Glutamatergic neuron (in vitro differentiated cells): ENCODE data around the gene PWP1. TPM values are rescaled to one million over a fixed set of nuclear protein-coding genes. Genes with fewer than 3 reads are reported as not detected.

ENCODE experiments used
- DNase-seq: peaks from one replicate; pipeline ENCODE4 v3.0.0; 2022
- H3K27ac Mint-ChIP-seq: one replicate; pipeline ENCODE4 v1.8.0; 2020; ENCODE audit warnings: mild to moderate bottlenecking, mixed read lengths, inconsistent platforms; ENCODE audit not compliant: unreplicated experiment
- H3K27me3 Mint-ChIP-seq: one replicate; pipeline ENCODE4 v1.8.0; 2020; ENCODE audit warnings: mild to moderate bottlenecking, moderate library complexity, mixed read lengths, inconsistent platforms; ENCODE audit not compliant: unreplicated experiment
- H3K36me3 Mint-ChIP-seq: one replicate; pipeline ENCODE4 v1.8.0; 2020; ENCODE audit warnings: mild to moderate bottlenecking, mixed read lengths, inconsistent platforms; ENCODE audit not compliant: unreplicated experiment
- H3K4me1 Mint-ChIP-seq: one replicate; pipeline ENCODE4 v1.8.0; 2020; ENCODE audit warnings: mild to moderate bottlenecking, low read depth, mixed read lengths, inconsistent platforms; ENCODE audit not compliant: unreplicated experiment
- H3K4me3 Mint-ChIP-seq: one replicate; pipeline ENCODE4 v1.8.0; 2020; ENCODE audit warnings: mild to moderate bottlenecking, mixed read lengths, inconsistent platforms; ENCODE audit not compliant: unreplicated experiment
- H3K9me3 Mint-ChIP-seq: one replicate; pipeline ENCODE4 v1.8.0; 2020; ENCODE audit warnings: mild to moderate bottlenecking, moderate library complexity, mixed read lengths, inconsistent platforms; ENCODE audit not compliant: unreplicated experiment
- total RNA-seq: library from RNA; stranded (reverse); fragmentation: NEBNext Ultra II Directional; extraction: Animal tissue kit (Norgen Biotek cat#: 25700); gene quantifications from one replicate; pipeline ENCODE4 v1.2.1, GENCODE V29; 2021; ENCODE audit not compliant: unreplicated experiment
- TF ChIP-seq, protein P1 (sequence below): fragments of 200-600 bp; sonication (generic); IDR thresholded peaks from one replicate; pipeline ENCODE4 v1.5.0; 2021; ENCODE audit not compliant: partially characterized antibody, unreplicated experiment

The PWP1 gene
- total RNA-seq, 1 donor from 2014 or later: 42.2 TPM

DNA sequence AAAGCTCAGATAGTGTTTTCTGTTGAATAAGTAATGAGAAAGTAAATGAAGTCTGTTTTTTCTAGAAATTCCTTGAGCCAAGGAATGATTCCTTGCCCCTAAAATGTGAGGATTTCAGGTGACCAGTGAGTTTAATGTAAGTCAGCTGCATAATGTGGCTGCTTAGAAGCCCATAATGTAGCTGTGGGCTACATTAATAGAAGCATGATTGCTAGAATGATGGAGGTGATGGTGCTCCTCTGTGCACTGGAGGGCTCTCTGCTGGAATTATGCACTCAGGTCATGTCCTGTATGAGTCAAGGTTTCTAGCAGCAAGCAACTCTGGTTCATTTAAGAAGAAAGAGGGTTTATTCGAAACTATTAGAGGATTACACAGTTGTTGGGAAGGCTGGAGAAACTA, 19.6 kb upstream of the PWP1 start:
- H3K9me3 Mint-ChIP-seq: no peaks in the 10 kb centered on the region
- TF ChIP-seq, protein P1, sequence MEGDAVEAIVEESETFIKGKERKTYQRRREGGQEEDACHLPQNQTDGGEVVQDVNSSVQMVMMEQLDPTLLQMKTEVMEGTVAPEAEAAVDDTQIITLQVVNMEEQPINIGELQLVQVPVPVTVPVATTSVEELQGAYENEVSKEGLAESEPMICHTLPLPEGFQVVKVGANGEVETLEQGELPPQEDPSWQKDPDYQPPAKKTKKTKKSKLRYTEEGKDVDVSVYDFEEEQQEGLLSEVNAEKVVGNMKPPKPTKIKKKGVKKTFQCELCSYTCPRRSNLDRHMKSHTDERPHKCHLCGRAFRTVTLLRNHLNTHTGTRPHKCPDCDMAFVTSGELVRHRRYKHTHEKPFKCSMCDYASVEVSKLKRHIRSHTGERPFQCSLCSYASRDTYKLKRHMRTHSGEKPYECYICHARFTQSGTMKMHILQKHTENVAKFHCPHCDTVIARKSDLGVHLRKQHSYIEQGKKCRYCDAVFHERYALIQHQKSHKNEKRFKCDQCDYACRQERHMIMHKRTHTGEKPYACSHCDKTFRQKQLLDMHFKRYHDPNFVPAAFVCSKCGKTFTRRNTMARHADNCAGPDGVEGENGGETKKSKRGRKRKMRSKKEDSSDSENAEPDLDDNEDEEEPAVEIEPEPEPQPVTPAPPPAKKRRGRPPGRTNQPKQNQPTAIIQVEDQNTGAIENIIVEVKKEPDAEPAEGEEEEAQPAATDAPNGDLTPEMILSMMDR: no peak
- H3K27ac Mint-ChIP-seq: no peak overlapping the region
- no peaks in the 10 kb centered on the region for H3K36me3 Mint-ChIP-seq
- peaks cover 2% of the 10 kb centered on the region for H3K4me1 Mint-ChIP-seq
- no peak for DNase-seq
- peaks cover 5% of the 10 kb centered on the region for H3K27me3 Mint-ChIP-seq
- no peak overlapping the region for H3K4me3 Mint-ChIP-seq

- no peak overlapping the region for H3K4me3 Mint-ChIP-seq
- H3K27me3 Mint-ChIP-seq: no peaks in the 10 kb centered on the region
Observed at GRCh38 chr12:107667464-107667863, 18.1 kb upstream of the PWP1 start.

DNA sequence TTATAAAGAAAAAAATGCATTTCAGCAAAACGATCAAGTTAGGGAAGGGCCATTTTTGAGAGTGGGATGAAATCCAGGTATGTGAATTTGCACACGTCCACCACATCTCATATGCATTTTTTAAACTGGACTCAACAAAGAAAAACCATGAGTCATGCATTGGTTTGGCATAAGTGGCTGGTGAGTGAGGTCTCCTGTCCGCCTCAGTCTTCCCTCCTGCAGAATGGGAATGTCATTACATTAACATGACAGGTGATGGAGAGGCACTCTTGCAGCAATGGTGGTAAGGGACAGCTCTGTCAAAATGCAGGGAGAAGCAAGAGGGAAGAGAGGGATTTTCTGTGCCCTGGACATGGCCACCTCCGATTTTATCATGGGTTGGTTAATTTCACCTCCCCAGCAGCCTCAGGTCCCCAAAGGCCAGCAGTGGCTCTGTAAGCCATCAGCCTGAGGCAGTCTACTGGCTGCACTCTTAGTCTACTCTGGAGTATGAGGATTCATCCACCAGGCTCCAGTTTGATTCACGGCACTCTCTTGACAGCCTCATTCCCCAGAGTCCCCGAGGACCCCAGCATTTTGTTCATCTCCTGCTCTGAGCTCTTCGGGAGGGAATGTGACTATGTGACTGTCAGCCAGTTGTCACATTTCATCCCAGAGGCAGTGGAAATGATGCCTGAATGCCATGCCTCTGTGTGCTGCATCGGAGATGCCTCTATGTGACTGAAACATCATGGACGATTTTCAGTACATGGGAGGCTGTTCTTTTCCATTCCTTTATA, 17.1 kb upstream of the PWP1 start:
- no peak overlapping the region for H3K4me3 Mint-ChIP-seq
- no peaks in the 10 kb centered on the region for H3K36me3 Mint-ChIP-seq
- TF ChIP-seq, protein P1: no peak
- peaks cover 2% of the 10 kb centered on the region for H3K4me1 Mint-ChIP-seq
- DNase-seq: no peak
- no peak overlapping the region for H3K27ac Mint-ChIP-seq
- H3K27me3 Mint-ChIP-seq: no peaks in the 10 kb centered on the region
- H3K9me3 Mint-ChIP-seq: no peaks in the 10 kb centered on the region

More at GRCh38 chr12:107667464-107667863, 18.1 kb upstream of the PWP1 start:
- no peaks in the 10 kb centered on the region for H3K9me3 Mint-ChIP-seq
- peaks cover 2% of the 10 kb centered on the region for H3K4me1 Mint-ChIP-seq
- no peak overlapping the region for H3K27ac Mint-ChIP-seq
- no peak for DNase-seq
- TF ChIP-seq, protein P1: no peak
- no peaks in the 10 kb centered on the region for H3K36me3 Mint-ChIP-seq

GRCh38 chr12:107669946-107670345, 15.7 kb upstream of the PWP1 start:
- Mint-ChIP-seq H3K27me3 (no peaks in the 10 kb centered on the region), H3K4me1 (no peaks in the 10 kb centered on the region), H3K36me3 (no peaks in the 10 kb centered on the region), H3K9me3 (no peaks in the 10 kb centered on the region), H3K27ac (no peak overlapping the region), H3K4me3 (no peak overlapping the region)
- DNase-seq: no peak
- TF ChIP-seq, protein P1: no peak

GRCh38 chr12:107670999-107671643, 14.5 kb upstream of the PWP1 start:
- peak; percentile 57 for DNase-seq
- no peak overlapping the region for H3K4me3 Mint-ChIP-seq

More at GRCh38 chr12:107670999-107671643, 14.5 kb upstream of the PWP1 start:
- Mint-ChIP-seq H3K36me3 (no peaks in the 10 kb centered on the region), H3K27me3 (no peaks in the 10 kb centered on the region), H3K9me3 (no peaks in the 10 kb centered on the region), H3K27ac (no peak overlapping the region), H3K4me1 (no peaks in the 10 kb centered on the region)
- TF ChIP-seq, protein P1: peak; percentile 65
